Endothelial cell of umbilical vein (primary cell): ENCODE results near the gene FAM209A. TPM values are rescaled to one million over a fixed set of nuclear protein-coding genes. Genes with fewer than 3 reads are reported as not detected.
"Not testable (repeated sequence)": the region's sequence is repeated elsewhere in the genome, so short reads cannot be mapped to it uniquely, and the experiment has no call there.

Source experiments
- Bru-seq: library from RNA; stranded (reverse); fragments of 400-500 nt; gene quantifications from one replicate; lab custom pipeline; 2021; lab: Mats Ljungman, UMichigan
- BruChase-seq, 2 experiments: library from RNA; stranded (reverse); fragments of 400-500 nt; gene quantifications; one replicate each; lab custom pipeline; 2021; lab: Mats Ljungman, UMichigan
- BruUV-seq: library from RNA; stranded (reverse); fragments of 400-500 nt; replicated peaks from 2 replicates; lab custom pipeline; 2021; lab: Mats Ljungman, UMichigan
- CTCF ChIA-PET: fragments of 300-600, 350-600 bp; sonication (Branson Sonifier 250); formaldehyde crosslinking; loops from one replicate; lab custom pipeline; 2021; ENCODE audit warnings: antibody characterized with exemption, inconsistent platforms; lab: Charles Lee
- POLR2A ChIA-PET: fragments of 300-600, 350-600 bp; sonication (Branson Sonifier 250); formaldehyde crosslinking; loops from one replicate; lab custom pipeline; 2021; ENCODE audit warnings: antibody characterized with exemption, inconsistent platforms; lab: Charles Lee
- DNase-seq: peaks from one replicate; pipeline ENCODE4 v3.0.0-alpha.2; 2011; ENCODE audit warnings: low read depth, low spot score
- FAIRE-seq: peaks from 2 replicates; lab custom pipeline; 2011; peaks lifted over from hg19 to GRCh38; lab: Jason Lieb, UNC
- H2AFZ ChIP-seq: 2 replicates; pipeline ENCODE4 v1.6.0; 2012; ENCODE audit warnings: low read depth, low read length, control low read depth, inconsistent platforms
- H3K27ac ChIP-seq: 2 replicates; pipeline ENCODE4 v1.5.1; 2011; ENCODE audit warnings: low read depth, mild to moderate bottlenecking, control low read depth, low read length, moderate library complexity; ENCODE audit not compliant: insufficient read depth
- H3K27me3 ChIP-seq, 2 experiments: 2 replicates each; pipeline versions ENCODE4 v1.6.0 to v1.6.1; 2011; ENCODE audit warnings: low read length in 2 of 2, mixed read lengths in 1 of 2; ENCODE audit not compliant: control insufficient read depth in 2 of 2, insufficient read depth in 2 of 2
- H3K36me3 ChIP-seq, 2 experiments: 2 replicates in 1 of 2; 3 replicates in 1 of 2; pipeline ENCODE4 v1.5.1; 2011; ENCODE audit warnings: low read length in 2 of 2, mild to moderate bottlenecking in 1 of 2, moderate library complexity in 1 of 2; ENCODE audit not compliant: control insufficient read depth in 2 of 2, insufficient read depth in 2 of 2; ENCODE audit errors: extremely low read depth in 1 of 2
- H3K4me1 ChIP-seq: 3 replicates; pipeline ENCODE4 v1.5.1; 2011; ENCODE audit warnings: mild to moderate bottlenecking, low read length; ENCODE audit not compliant: control insufficient read depth, insufficient read depth; ENCODE audit errors: extremely low read depth
- H3K4me2 ChIP-seq: 2 replicates; pipeline ENCODE4 v1.6.1; 2011; ENCODE audit warnings: low read length, control low read depth, mixed read lengths; ENCODE audit not compliant: insufficient read depth
- H3K4me3 ChIP-seq, 3 experiments: fragments of 200-600 bp in 1 of 3; sonication (generic), shearing (Covaris generic) in 1 of 3; replicated peaks in 1 of 3; 2 replicates each; pipeline ENCODE4 v1.5.1; 2011 to 2016; ENCODE audit warnings: control low read depth in 3 of 3, low read length in 3 of 3, mild to moderate bottlenecking in 2 of 3, inconsistent platforms in 1 of 3, low read depth in 1 of 3, moderate library complexity in 1 of 3; ENCODE audit not compliant: insufficient read depth in 1 of 3
- H3K79me2 ChIP-seq: 2 replicates; pipeline ENCODE4 v1.6.0; 2012; ENCODE audit warnings: low read length, inconsistent platforms; ENCODE audit not compliant: control insufficient read depth, insufficient read depth
- H3K9ac ChIP-seq: replicated peaks from 2 replicates; pipeline ENCODE3; 2011; ENCODE audit warnings: low read length, control low read depth; ENCODE audit not compliant: insufficient read depth; ENCODE audit errors: extremely low read depth
- H3K9me1 ChIP-seq: replicated peaks from 3 replicates; pipeline ENCODE4 v1.6.0; 2011; ENCODE audit warnings: mild to moderate bottlenecking, low read length; ENCODE audit not compliant: control insufficient read depth, insufficient read depth; ENCODE audit errors: extremely low read depth
- H3K9me3 ChIP-seq: replicated peaks from 2 replicates; pipeline ENCODE4 v1.5.1; 2012; ENCODE audit warnings: low read length, inconsistent platforms; ENCODE audit not compliant: control insufficient read depth, insufficient read depth
- H4K20me1 ChIP-seq: replicated peaks from 2 replicates; pipeline ENCODE3; 2011; ENCODE audit warnings: mild to moderate bottlenecking, low read length; ENCODE audit not compliant: control insufficient read depth, insufficient read depth; ENCODE audit errors: extremely low read depth
- CTCF ChIP-seq, 2 donors: IDR thresholded peaks; 1 replicate in 1 of 2; 2 replicates in 1 of 2; pipeline ENCODE4 v1.5.1; 2011; ENCODE audit warnings: low read length in 2 of 2, mild to moderate bottlenecking in 2 of 2, moderate library complexity in 2 of 2, control low read depth in 1 of 2, inconsistent platforms in 1 of 2, low read depth in 1 of 2; ENCODE audit not compliant: insufficient read depth in 1 of 2; ENCODE audit errors: extremely low read depth in 1 of 2
- EZH2 ChIP-seq: IDR thresholded peaks from 2 replicates; pipeline ENCODE4 v1.6.1; 2012; ENCODE audit warnings: borderline replicate concordance, low read depth, mild to moderate bottlenecking, moderate library complexity, low read length, inconsistent platforms; ENCODE audit not compliant: severe bottlenecking
- FOS ChIP-seq: IDR thresholded peaks from 2 replicates; pipeline ENCODE4 v1.6.1; 2011; ENCODE audit warnings: mild to moderate bottlenecking, low read length, moderate library complexity, borderline replicate concordance; ENCODE audit not compliant: insufficient read depth
- MYC ChIP-seq: IDR thresholded peaks from one replicate; pipeline ENCODE4 v1.6.1; 2011; ENCODE audit warnings: mild to moderate bottlenecking, low read depth, low read length
- POLR2AphosphoS5 ChIP-seq: IDR thresholded peaks from 2 replicates; pipeline ENCODE4 v1.6.1; 2012; ENCODE audit warnings: low read depth, mild to moderate bottlenecking, control low read depth, low read length, moderate library complexity; ENCODE audit not compliant: insufficient read depth
- dilution Hi-C: fragments of 300-500 bp; cut with MboI; formaldehyde crosslinking; loops from one replicate; pipeline ENCODE4 v1.15.0; 2019; ENCODE audit warnings: low sequenced_read_pairs; ENCODE audit not compliant: extremely low pct_ligation_motif_present
- intact Hi-C: fragments of 100-400 bp; cut with micrococcal nuclease; formaldehyde crosslinking; loops from one replicate; pipeline ENCODE4 v1.10.0; 2022
- long read RNA-seq: library from polyadenylated mRNA; stranded (forward); transcript quantifications from one replicate; pipeline ENCODE4 v2.0.0, GENCODE V29; 2021
- polyA minus RNA-seq, 3 experiments: library from RNA; depleted of rRNA, polyadenylated mRNA; stranded (reverse); fragments of >200 nt; gene quantifications; 1 replicate in 1 of 3; 2 replicates in 2 of 3; pipeline ENCODE4 v1.2.3, GENCODE V29; 2011
- polyA plus RNA-seq, 4 experiments: library from polyadenylated mRNA; depleted of rRNA in 3 of 4; stranded (reverse) in 3 of 4; unstranded in 1 of 4; fragments of >200 nt; gene quantifications; 2 replicates each; pipeline versions ENCODE4 v1.2.1 to v1.2.3, GENCODE V29; 2011 to 2012; ENCODE audit warnings: missing spikeins in 1 of 4
- total RNA-seq: library from RNA; stranded (reverse); gene quantifications from 2 replicates; pipeline ENCODE4 v1.2.3, GENCODE V29; 2021

The FAM209A gene, protein sequence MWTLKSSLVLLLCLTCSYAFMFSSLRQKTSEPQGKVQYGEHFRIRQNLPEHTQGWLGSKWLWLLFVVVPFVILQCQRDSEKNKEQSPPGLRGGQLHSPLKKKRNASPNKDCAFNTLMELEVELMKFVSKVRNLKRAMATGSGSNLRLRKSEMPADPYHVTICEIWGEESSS
- total RNA-seq (0.49 TPM in 1 of 2 replicates, not detected in the other), polyA plus RNA-seq (0.13 and 0.37 TPM in 2 replicates), polyA minus RNA-seq (0.53 TPM in 1 of 2 replicates, not detected in the other), Bru-seq, nascent RNA (percentile 41 among the genes with signal in this experiment), BruChase-seq, experiment 1, labeled RNA remaining after a 6-hour chase (percentile 46 among the genes with signal in this experiment), BruChase-seq, experiment 2, labeled RNA remaining after a 2-hour chase (percentile 40 among the genes with signal in this experiment)
- polyA plus RNA-seq (2011; cell fraction: cytosol; rRNA removed), result 0.07 TPM in 1 of 2 replicates, not detected in the other
- 1.0 and 1.7 TPM in 2 replicates for polyA plus RNA-seq (2011; cell fraction: nucleus; rRNA removed)
- 0.27 TPM in 1 of 2 replicates, not detected in the other for polyA plus RNA-seq (2012)
- polyA minus RNA-seq (2011; cell fraction: cytosol; rRNA and poly(A)+ RNA removed), result not detected
- polyA minus RNA-seq (2011; cell fraction: nucleus; rRNA and poly(A)+ RNA removed), result 0.67 TPM in 1 of 2 replicates, not detected in the other
- long read RNA-seq, result 0 reads

DNA sequence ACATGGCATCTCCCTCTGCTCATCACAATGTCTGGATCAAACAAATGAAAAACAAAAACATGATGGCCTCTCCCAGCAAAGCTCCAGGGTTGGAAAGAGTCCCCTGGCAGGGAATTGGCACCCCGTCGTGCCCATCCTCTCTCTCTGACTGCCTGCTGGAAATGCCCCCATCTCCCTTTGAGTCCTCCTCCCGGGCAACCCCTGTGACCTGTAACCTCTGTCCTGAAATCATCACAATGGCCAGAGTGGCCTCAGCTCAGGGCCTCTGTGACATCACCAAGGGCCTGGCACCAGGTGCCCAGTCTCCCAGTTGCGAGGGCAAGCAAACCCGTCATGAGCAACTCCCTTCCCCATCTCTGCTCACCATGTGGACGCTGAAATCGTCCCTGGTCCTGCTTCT is at the start of gene FAM209A:
Gene FAM209A (plus strand): TSS at position 301 of the 400 bp plus-strand sequence. CDS start 65 bp downstream, at position 366.
- H4K20me1 ChIP-seq, dilution Hi-C loops, POLR2A ChIA-PET, BruUV-seq, H2AFZ ChIP-seq, DNase-seq, H3K4me1 ChIP-seq, H3K9me3 ChIP-seq, FAIRE-seq, H3K4me3 ChIP-seq, H3K9ac ChIP-seq, H3K9me1 ChIP-seq, H3K27me3 ChIP-seq, intact Hi-C loops, H3K27ac ChIP-seq, H3K4me2 ChIP-seq, H3K79me2 ChIP-seq, H3K36me3 ChIP-seq: not testable (repeated sequence)
- CTCF ChIA-PET, result interaction anchor here (1.3 kb wide), 1 partner anchor 8 kb away, joined by 4 read pairs; no protein-coding TSS in a partner anchor

DNA sequence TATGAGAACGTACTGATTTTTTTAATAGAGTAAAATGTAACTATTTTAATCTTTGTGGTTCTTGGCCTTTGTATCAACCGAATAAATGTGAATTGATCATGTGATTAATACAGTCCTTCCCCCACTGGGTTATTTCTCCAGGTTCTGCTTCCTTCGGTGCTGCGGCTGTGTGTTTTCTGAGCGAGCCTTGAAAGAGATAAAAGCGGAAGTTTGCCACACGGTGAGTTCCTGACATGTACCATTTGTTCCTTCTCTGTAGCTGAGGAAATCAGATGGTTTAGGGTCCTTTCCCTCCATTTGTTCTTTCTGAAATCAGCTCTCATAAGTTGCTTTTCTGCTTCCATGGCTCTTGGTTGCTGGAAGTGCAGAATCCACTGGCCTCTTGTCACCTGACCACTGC is 40.6 kb upstream of the FAM209A start:
- H3K27ac ChIP-seq, result no peak overlapping the region
- dilution Hi-C loops, result no loop called here
- POLR2A ChIA-PET, result no interaction called here
- no peak overlapping the region for H3K9ac ChIP-seq
- no peaks in the 10 kb centered on the region for H3K27me3 ChIP-seq
- no peaks in the 10 kb centered on the region for H3K9me1 ChIP-seq
- H3K4me1 ChIP-seq, result no peaks in the 10 kb centered on the region
- no peaks in the 10 kb centered on the region for H3K9me3 ChIP-seq
- H3K4me3 ChIP-seq, result no peak overlapping the region
- no peak overlapping the region for H2AFZ ChIP-seq
- intact Hi-C loops, result no loop called here
- CTCF ChIA-PET, result interaction anchor here (1.4 kb wide), 1 partner anchor 72 kb away, joined by 4 read pairs; the partner anchor contains the start of gene CASS4
- peaks cover 8 to 16% of the 10 kb centered on the region in 2 experiments for H3K36me3 ChIP-seq
- H4K20me1 ChIP-seq, result no peaks in the 10 kb centered on the region
- FAIRE-seq, result no peak
- BruUV-seq, result no TSS peak
- no peak for DNase-seq
- H3K4me2 ChIP-seq, result no peak overlapping the region
- no peaks in the 10 kb centered on the region for H3K79me2 ChIP-seq
- TF ChIP-seq POLR2AphosphoS5, result no peak
- no peak for TF ChIP-seq FOS
- TF ChIP-seq MYC, result no peak
- TF ChIP-seq CTCF (IDR thresholded peaks at IDR 0.05; ENCODE audit: extremely low read depth in 1 of 2, insufficient read depth in 1 of 2, low read depth in 1 of 2, low read length in 2 of 2), result no peak
- no peak for TF ChIP-seq EZH2
